ENCODE measurements around the gene PLEKHA6. TPM values are rescaled to one million over a fixed set of nuclear protein-coding genes. Genes with fewer than 3 reads are reported as not detected.

PLEKHA6 gene
- total RNA-seq, 2 donors from 2014 or later: 24.5 to 49.3 TPM

GRCh38 chr1:204280099-204280961 lies 79.4 kb downstream of the PLEKHA6 start:
- 59% methylated on average over 5 of the region's 5 CpGs for WGBS
- H3K27me3 ChIP-seq (replicated peaks; ENCODE audit: insufficient read depth): no peaks in the 10 kb centered on the region
- no peak overlapping the region for H3K4me3 ChIP-seq
- TF ChIP-seq CTCF (IDR thresholded peaks at IDR 0.05) (no peak), POLR2A (IDR thresholded peaks at IDR 0.05) (no peak), POLR2AphosphoS5 (IDR thresholded peaks at IDR 0.05) (no peak)
- no peak overlapping the region for H3K27ac ChIP-seq
- DNase-seq (ENCODE audit: low spot score): no peak
- intact Hi-C loops (cut with DNase I): no loop called here
- H3K36me3 ChIP-seq: no peaks in the 10 kb centered on the region
- no peaks in the 10 kb centered on the region for H3K9me3 ChIP-seq
- H3K4me1 ChIP-seq (replicated peaks): peaks cover 3% of the 10 kb centered on the region

GRCh38 chr1:204278958-204279357 lies 80.8 kb downstream of the PLEKHA6 start:
- no peaks in the 10 kb centered on the region for H3K4me1 ChIP-seq (replicated peaks)

DNA sequence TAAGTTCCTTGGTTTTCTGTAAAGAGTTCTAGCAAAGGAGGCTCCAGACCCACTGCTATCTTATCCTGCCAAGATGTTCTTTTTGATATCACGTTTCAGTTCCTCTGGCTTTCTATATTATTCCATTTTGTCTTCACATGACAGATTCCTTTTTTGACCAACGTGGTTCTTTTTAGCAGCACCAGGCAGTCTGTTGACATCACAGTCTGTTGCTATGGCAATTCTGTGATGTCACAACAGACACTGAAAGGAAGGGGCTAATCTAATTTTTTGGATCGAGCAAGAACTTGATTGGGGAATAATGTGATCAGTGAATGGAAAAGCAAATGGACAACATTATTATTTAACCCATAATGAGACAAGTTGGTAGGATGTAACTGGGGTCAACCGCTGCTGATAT lies 81.5 kb downstream of the PLEKHA6 start:
- Histone ChIP-seq H3K9me3 (no peaks in the 10 kb centered on the region), H3K4me3 (no peak overlapping the region), H3K36me3 (no peaks in the 10 kb centered on the region), H3K27me3 (replicated peaks; ENCODE audit: insufficient read depth) (no peaks in the 10 kb centered on the region), H3K4me1 (replicated peaks) (no peaks in the 10 kb centered on the region), H3K27ac (no peak overlapping the region)
- TF ChIP-seq POLR2AphosphoS5 (IDR thresholded peaks at IDR 0.05) (no peak), CTCF (IDR thresholded peaks at IDR 0.05) (no peak), POLR2A (IDR thresholded peaks at IDR 0.05) (no peak)
- no peak for DNase-seq (ENCODE audit: low spot score)
- intact Hi-C loops (cut with DNase I): no loop called here
- 64% methylated on average over 4 of the region's 4 CpGs for WGBS

More at GRCh38 chr1:204278958-204279357, 80.8 kb downstream of the PLEKHA6 start:
- Histone ChIP-seq H3K9me3 (no peaks in the 10 kb centered on the region), H3K27me3 (replicated peaks; ENCODE audit: insufficient read depth) (no peaks in the 10 kb centered on the region), H3K36me3 (no peaks in the 10 kb centered on the region), H3K4me3 (no peak overlapping the region), H3K27ac (no peak overlapping the region)
- WGBS: 43% methylated on average over 4 of the region's 4 CpGs
- TF ChIP-seq POLR2A (IDR thresholded peaks at IDR 0.05) (no peak), CTCF (IDR thresholded peaks at IDR 0.05) (no peak), POLR2AphosphoS5 (IDR thresholded peaks at IDR 0.05) (no peak)
- no peak for DNase-seq (ENCODE audit: low spot score)
- intact Hi-C loops (cut with DNase I): no loop called here

- intact Hi-C loops (cut with DNase I): no loop called here
- no peaks in the 10 kb centered on the region for H3K27me3 ChIP-seq (replicated peaks; ENCODE audit: insufficient read depth)
- no peak overlapping the region for H3K4me3 ChIP-seq
- WGBS: 62% methylated on average over 14 of the region's 14 CpGs
- TF ChIP-seq POLR2A (IDR thresholded peaks at IDR 0.05) (no peak), POLR2AphosphoS5 (IDR thresholded peaks at IDR 0.05) (no peak), CTCF (IDR thresholded peaks at IDR 0.05) (no peak)
- DNase-seq (ENCODE audit: low spot score): no peak
- H3K27ac ChIP-seq: no peak overlapping the region
- no peaks in the 10 kb centered on the region for H3K4me1 ChIP-seq (replicated peaks)
- H3K36me3 ChIP-seq: no peaks in the 10 kb centered on the region
- H3K9me3 ChIP-seq: no peaks in the 10 kb centered on the region
Measured at GRCh38 chr1:204277563-204278219, 82.0 kb downstream of the PLEKHA6 start.

Data from prostate gland (tissue), 2 donors.